Effector CD8-positive, alpha-beta T cell (primary cell): ENCODE data around the gene CPEB1.
"Not testable (repeated sequence)": the region's sequence is repeated elsewhere in the genome, so short reads cannot be mapped to it uniquely, and the experiment has no call there.

Experiments used
- DNase-seq: peaks from one replicate; lab custom pipeline; 2025; lab: John Stamatoyannopoulos, UW

The CPEB1 gene

GRCh38 chr15:82545002-82545401 lies 102.2 kb downstream of the CPEB1 start:
- no peak for DNase-seq

- DNase-seq = no peak
Observed at GRCh38 chr15:82544431-82544830, 102.7 kb downstream of the CPEB1 start.

GRCh38 chr15:82543160-82543559 lies 104.0 kb downstream of the CPEB1 start:
- DNase-seq = no peak

- no peak for DNase-seq
Observed at GRCh38 chr15:82540984-82541431, 106.2 kb downstream of the CPEB1 start.

GRCh38 chr15:82540055-82540983 lies 106.8 kb downstream of the CPEB1 start, which contains the start of gene RPS17:
Gene RPS17, minus strand, starts transcription at chr15:82540457. Its CDS starts 29 bp downstream, at chr15:82540428.
- no peak for DNase-seq

GRCh38 chr15:82539691-82540054 lies 107.5 kb downstream of the CPEB1 start:
- DNase-seq = no peak

- no peak for DNase-seq
Observed at GRCh38 chr15:82538961-82539690, 108.0 kb downstream of the CPEB1 start.

- no peak for DNase-seq
Observed at GRCh38 chr15:82537351-82537908, 109.7 kb downstream of the CPEB1 start.

GRCh38 chr15:82536409-82537350 lies 110.5 kb downstream of the CPEB1 start:
- no peak for DNase-seq

- no peak for DNase-seq
Observed at GRCh38 chr15:82535566-82536408, 111.4 kb downstream of the CPEB1 start.

GRCh38 chr15:82535151-82535550 lies 112.0 kb downstream of the CPEB1 start:
- DNase-seq = not testable (repeated sequence)

GRCh38 chr15:82534457-82534861 lies 112.7 kb downstream of the CPEB1 start:
- DNase-seq = not testable (repeated sequence)

- no peak for DNase-seq
Observed at GRCh38 chr15:82533801-82534200, 113.4 kb downstream of the CPEB1 start.

GRCh38 chr15:82532991-82533481 lies 114.1 kb downstream of the CPEB1 start:
- no peak for DNase-seq

- DNase-seq = no peak
Observed at GRCh38 chr15:82532383-82532990, 114.7 kb downstream of the CPEB1 start.

- no peak for DNase-seq
Observed at GRCh38 chr15:82531496-82532382, 115.4 kb downstream of the CPEB1 start.

GRCh38 chr15:82530606-82531379 lies 116.4 kb downstream of the CPEB1 start:
- no peak for DNase-seq

GRCh38 chr15:82530006-82530405 lies 117.2 kb downstream of the CPEB1 start:
- DNase-seq = no peak
